ENCODE results near the gene PHF2.

DNA sequence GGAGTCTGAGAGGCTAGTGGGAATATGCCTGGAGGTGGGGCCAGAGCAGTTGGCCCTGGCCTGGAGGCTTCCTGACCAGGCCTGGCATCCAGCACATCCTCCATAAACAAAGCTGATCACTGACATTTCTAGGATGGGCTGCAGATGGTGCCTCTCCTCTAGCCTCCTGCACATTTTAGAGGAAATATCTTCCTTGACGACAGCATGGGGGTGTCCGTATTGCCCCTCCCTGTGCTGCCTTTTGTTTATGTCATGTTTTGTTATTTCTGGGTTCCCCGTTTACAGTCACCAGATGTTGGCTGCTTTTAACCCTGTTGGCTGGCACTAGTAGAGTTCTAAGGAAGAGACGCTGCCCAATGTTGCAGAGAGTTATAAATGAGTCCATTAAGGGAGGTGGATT lies 148.5 kb downstream of the PHF2 start:
- TF ChIP-seq, protein P1, sequence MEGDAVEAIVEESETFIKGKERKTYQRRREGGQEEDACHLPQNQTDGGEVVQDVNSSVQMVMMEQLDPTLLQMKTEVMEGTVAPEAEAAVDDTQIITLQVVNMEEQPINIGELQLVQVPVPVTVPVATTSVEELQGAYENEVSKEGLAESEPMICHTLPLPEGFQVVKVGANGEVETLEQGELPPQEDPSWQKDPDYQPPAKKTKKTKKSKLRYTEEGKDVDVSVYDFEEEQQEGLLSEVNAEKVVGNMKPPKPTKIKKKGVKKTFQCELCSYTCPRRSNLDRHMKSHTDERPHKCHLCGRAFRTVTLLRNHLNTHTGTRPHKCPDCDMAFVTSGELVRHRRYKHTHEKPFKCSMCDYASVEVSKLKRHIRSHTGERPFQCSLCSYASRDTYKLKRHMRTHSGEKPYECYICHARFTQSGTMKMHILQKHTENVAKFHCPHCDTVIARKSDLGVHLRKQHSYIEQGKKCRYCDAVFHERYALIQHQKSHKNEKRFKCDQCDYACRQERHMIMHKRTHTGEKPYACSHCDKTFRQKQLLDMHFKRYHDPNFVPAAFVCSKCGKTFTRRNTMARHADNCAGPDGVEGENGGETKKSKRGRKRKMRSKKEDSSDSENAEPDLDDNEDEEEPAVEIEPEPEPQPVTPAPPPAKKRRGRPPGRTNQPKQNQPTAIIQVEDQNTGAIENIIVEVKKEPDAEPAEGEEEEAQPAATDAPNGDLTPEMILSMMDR (conservative IDR thresholded peaks at IDR 0.05) = no peak
- no peak for TF ChIP-seq EZH2 (IDR thresholded peaks at IDR 0.05; ENCODE audit: low read depth)
